Vagina (tissue), 2 donors: Measurements from ENCODE around the gene LYSMD3. TPM values are rescaled to one million over a fixed set of nuclear protein-coding genes. Genes with fewer than 3 reads are reported as not detected.

Source experiments
- DNase-seq, 2 donors: peaks; one replicate each; pipeline ENCODE4 v3.0.0-alpha.2; 2017; ENCODE audit errors: extremely low spot score in 2 of 2
- H3K27ac ChIP-seq: fragments of 200-600 bp; sonication (generic); one replicate; pipeline ENCODE4 v1.5.1; 2019
- H3K27me3 ChIP-seq: fragments of 200-600 bp; sonication (generic); one replicate; pipeline ENCODE4 v1.5.1; 2019
- H3K36me3 ChIP-seq, 2 donors: fragments of 200-600 bp; sonication (generic); one replicate each; pipeline ENCODE4 v1.5.1; 2017 to 2019
- H3K4me1 ChIP-seq: fragments of 200-600 bp; sonication (generic); one replicate; pipeline ENCODE4 v1.5.1; 2019
- H3K4me3 ChIP-seq, 2 donors: fragments of 200-600 bp; sonication (generic); 1 replicate in 1 of 2; 2 replicates in 1 of 2; pipeline ENCODE4 v1.5.1; 2016 to 2019
- H3K9me3 ChIP-seq: fragments of 200-600 bp; sonication (generic); one replicate; pipeline ENCODE4 v1.5.1; 2019
- POLR2A ChIP-seq, 2 donors: fragments of 450-650 bp; IDR thresholded peaks; one replicate each; pipeline ENCODE4 v1.6.1; 2017; ENCODE audit warnings: antibody characterized with exemption in 2 of 2, mild to moderate bottlenecking in 2 of 2, moderate library complexity in 2 of 2
- POLR2AphosphoS5 ChIP-seq, 2 donors: sonication (generic); formaldehyde crosslinking; IDR thresholded peaks; one replicate each; pipeline ENCODE4 v1.9.0; 2017; ENCODE audit warnings: antibody characterized with exemption in 2 of 2, mild to moderate bottlenecking in 2 of 2, low read depth in 1 of 2; ENCODE audit not compliant: insufficient read depth in 1 of 2
- intact Hi-C: fragments of 100-400 bp; cut with DNase I; formaldehyde crosslinking; loops from one replicate; pipeline ENCODE4 v1.15.1; 2023
- total RNA-seq: library from RNA; depleted of rRNA; stranded (reverse); fragments of >200 nt; gene quantifications from one replicate; pipeline ENCODE4 v1.2.3, GENCODE V29; 2016
- TF ChIP-seq, protein P1 (sequence below), 3 experiments: fragments of 450-650 bp in 2 of 3; fragments of 200-600 bp in 1 of 3; sonication (generic) in 1 of 3; IDR thresholded peaks; one replicate each; pipeline ENCODE4 v1.5.1; 2017 to 2019; ENCODE audit warnings: antibody characterized with exemption in 3 of 3, mild to moderate bottlenecking in 2 of 3, moderate library complexity in 2 of 3

Gene LYSMD3
- total RNA-seq, 1 donor from 2014 or later: 15.5 TPM

- no peak for DNase-seq
- intact Hi-C loops: loop anchor here (5.0 to 10.0 kb wide), 2 partner anchors 58 to 115 kb away; partner anchors contain the start of genes MBLAC2 and POLR3G
These were observed 724 bp upstream of the LYSMD3 start for GRCh38 chr5:90529939-90530677.

GRCh38 chr5:90528601-90529193, 687 bp downstream of the LYSMD3 start:
- Histone ChIP-seq H3K9me3 (no peaks in the 10 kb centered on the region), H3K4me3 (peak overlapping the region; percentile 91 to 96), H3K36me3 (peaks cover 4 to 11% of the 10 kb centered on the region in 2 donors), H3K4me1 (peaks cover 34% of the 10 kb centered on the region), H3K27ac (peak overlapping the region; percentile 97), H3K27me3 (no peaks in the 10 kb centered on the region)
- intact Hi-C loops: no loop called here
- no peak for TF ChIP-seq POLR2AphosphoS5 (IDR thresholded peaks at IDR 0.05; ENCODE audit: insufficient read depth in 1 of 2, low read depth in 1 of 2)
- TF ChIP-seq, protein P1, sequence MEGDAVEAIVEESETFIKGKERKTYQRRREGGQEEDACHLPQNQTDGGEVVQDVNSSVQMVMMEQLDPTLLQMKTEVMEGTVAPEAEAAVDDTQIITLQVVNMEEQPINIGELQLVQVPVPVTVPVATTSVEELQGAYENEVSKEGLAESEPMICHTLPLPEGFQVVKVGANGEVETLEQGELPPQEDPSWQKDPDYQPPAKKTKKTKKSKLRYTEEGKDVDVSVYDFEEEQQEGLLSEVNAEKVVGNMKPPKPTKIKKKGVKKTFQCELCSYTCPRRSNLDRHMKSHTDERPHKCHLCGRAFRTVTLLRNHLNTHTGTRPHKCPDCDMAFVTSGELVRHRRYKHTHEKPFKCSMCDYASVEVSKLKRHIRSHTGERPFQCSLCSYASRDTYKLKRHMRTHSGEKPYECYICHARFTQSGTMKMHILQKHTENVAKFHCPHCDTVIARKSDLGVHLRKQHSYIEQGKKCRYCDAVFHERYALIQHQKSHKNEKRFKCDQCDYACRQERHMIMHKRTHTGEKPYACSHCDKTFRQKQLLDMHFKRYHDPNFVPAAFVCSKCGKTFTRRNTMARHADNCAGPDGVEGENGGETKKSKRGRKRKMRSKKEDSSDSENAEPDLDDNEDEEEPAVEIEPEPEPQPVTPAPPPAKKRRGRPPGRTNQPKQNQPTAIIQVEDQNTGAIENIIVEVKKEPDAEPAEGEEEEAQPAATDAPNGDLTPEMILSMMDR (IDR thresholded peaks at IDR 0.05): no peak
- no peak for TF ChIP-seq POLR2A (IDR thresholded peaks at IDR 0.05)
- no peak for DNase-seq

More at GRCh38 chr5:90529939-90530677, 724 bp upstream of the LYSMD3 start:
- H3K27ac ChIP-seq: peak overlapping the region; percentile 97
- no peaks in the 10 kb centered on the region for H3K9me3 ChIP-seq
- TF ChIP-seq, protein P1 (IDR thresholded peaks at IDR 0.05): peak; percentile 44 to 64 (median 57)
- TF ChIP-seq POLR2A (IDR thresholded peaks at IDR 0.05): no peak
- H3K4me3 ChIP-seq: peak overlapping the region; percentile 91 to 96
- no peaks in the 10 kb centered on the region for H3K27me3 ChIP-seq
- H3K4me1 ChIP-seq: peaks cover 34% of the 10 kb centered on the region
- H3K36me3 ChIP-seq: no peaks in the 10 kb centered on the region

DNA sequence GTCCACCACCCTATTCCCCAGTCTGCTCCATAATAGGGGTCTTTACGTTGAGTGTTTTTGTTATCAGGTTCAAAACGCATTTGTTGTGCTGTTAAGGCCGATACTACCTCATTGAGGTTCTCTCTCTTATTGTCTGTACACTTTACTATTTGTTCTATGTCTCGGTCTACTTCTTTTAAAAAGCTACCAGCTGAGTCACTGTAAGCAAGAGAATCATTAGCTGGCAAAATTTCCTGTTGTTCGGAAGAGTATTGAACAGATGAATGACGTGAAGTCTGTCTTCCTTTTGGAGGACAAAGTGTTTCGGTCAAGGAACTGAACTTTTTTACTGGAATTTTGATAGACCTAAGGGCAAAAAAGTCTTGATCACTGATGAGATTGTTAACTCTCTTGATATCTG, 10.3 kb downstream of the LYSMD3 start:
- Histone ChIP-seq H3K4me1 (no peaks in the 10 kb centered on the region), H3K27ac (no peak overlapping the region), H3K36me3 (peaks cover 3 to 11% of the 10 kb centered on the region in 2 donors), H3K9me3 (no peaks in the 10 kb centered on the region), H3K27me3 (no peaks in the 10 kb centered on the region), H3K4me3 (no peak overlapping the region)
- no peak for DNase-seq
- TF ChIP-seq, protein P1 (IDR thresholded peaks at IDR 0.05): no peak
- TF ChIP-seq POLR2A (IDR thresholded peaks at IDR 0.05) (no peak), POLR2AphosphoS5 (IDR thresholded peaks at IDR 0.05; ENCODE audit: insufficient read depth in 1 of 2, low read depth in 1 of 2) (no peak)
- intact Hi-C loops: no loop called here

- no peaks in the 10 kb centered on the region for H3K27me3 ChIP-seq
- no peak overlapping the region for H3K27ac ChIP-seq
- no peaks in the 10 kb centered on the region for H3K4me1 ChIP-seq
- intact Hi-C loops: no loop called here
- no peak for DNase-seq
- H3K36me3 ChIP-seq: peaks cover 0 to 7% of the 10 kb centered on the region in 2 donors
- H3K9me3 ChIP-seq: no peaks in the 10 kb centered on the region
- H3K4me3 ChIP-seq: no peak overlapping the region
- TF ChIP-seq, protein P1 (IDR thresholded peaks at IDR 0.05): no peak
- TF ChIP-seq POLR2A (IDR thresholded peaks at IDR 0.05): no peak
- TF ChIP-seq POLR2AphosphoS5 (IDR thresholded peaks at IDR 0.05; ENCODE audit: insufficient read depth in 1 of 2, low read depth in 1 of 2): no peak
These were observed 10.7 kb downstream of the LYSMD3 start for GRCh38 chr5:90518661-90519060.

DNA sequence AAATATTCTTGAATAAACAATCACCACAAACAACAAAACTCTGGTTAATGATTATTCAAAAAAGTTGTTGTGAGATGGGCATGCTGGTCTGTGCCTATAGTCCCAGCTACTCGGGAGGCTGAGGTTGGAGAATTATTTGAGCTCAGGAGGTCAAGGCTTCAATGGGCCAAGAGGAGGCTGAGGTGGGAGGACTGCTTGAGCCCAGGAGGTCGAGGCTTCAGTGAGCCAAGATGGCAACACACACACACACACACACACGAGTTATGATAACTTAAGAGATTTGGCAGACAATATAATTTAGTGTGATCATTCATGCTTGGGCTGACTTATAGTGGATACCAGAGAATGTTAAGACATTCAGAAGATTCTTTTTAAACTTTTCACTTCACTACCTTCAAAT, 14.9 kb downstream of the LYSMD3 start:
- DNase-seq: no peak
- Histone ChIP-seq H3K4me3 (no peak overlapping the region), H3K27me3 (no peaks in the 10 kb centered on the region), H3K4me1 (no peaks in the 10 kb centered on the region), H3K36me3 (peaks cover 0 to 7% of the 10 kb centered on the region in 2 donors), H3K27ac (no peak overlapping the region), H3K9me3 (no peaks in the 10 kb centered on the region)
- intact Hi-C loops: no loop called here
- TF ChIP-seq POLR2A (IDR thresholded peaks at IDR 0.05) (no peak), POLR2AphosphoS5 (IDR thresholded peaks at IDR 0.05; ENCODE audit: insufficient read depth in 1 of 2, low read depth in 1 of 2) (no peak)
- TF ChIP-seq, protein P1 (IDR thresholded peaks at IDR 0.05): no peak
